HG03378 (cell line): ENCODE data around the gene TMEM255B.
"Not testable (repeated sequence)": the region's sequence is repeated elsewhere in the genome, so short reads cannot be mapped to it uniquely, and the experiment has no call there.

Experiments used
- ATAC-seq: cut with Tn5 transposase; IDR thresholded peaks from one replicate; pipeline ENCODE4 v1.9.1; 2021; ENCODE audit warnings: mild to moderate bottlenecking, moderate library complexity; ENCODE audit not compliant: unreplicated experiment

TMEM255B gene

GRCh38 chr13:113734099-113734825 is 24.8 kb upstream of the TMEM255B start:
- no peak for ATAC-seq

- no peak for ATAC-seq
Measured at GRCh38 chr13:113734826-113735125, 24.2 kb upstream of the TMEM255B start.

- ATAC-seq: no peak
Measured at GRCh38 chr13:113735194-113735593, 23.8 kb upstream of the TMEM255B start.

DNA sequence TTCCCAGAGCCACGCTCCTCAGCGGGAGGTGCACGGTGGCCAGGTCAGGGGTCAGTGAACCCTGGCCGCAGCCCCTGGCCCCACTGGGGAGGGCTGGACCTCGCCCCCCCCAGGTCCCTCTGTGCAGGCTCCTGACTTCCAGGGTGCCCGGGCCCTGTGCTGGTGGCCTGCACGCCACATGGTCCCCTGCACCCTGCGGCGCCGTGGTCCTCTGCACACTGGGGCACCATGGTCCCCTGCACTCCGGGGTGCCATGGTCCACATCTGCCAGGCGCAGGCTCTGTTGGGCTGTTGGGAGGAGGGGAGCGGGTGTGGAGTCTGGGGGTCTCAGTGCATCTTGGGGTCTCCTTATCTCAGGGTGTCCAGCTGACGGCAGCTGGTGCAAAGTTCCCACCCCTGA is 23.3 kb upstream of the TMEM255B start:
- no peak for ATAC-seq

DNA sequence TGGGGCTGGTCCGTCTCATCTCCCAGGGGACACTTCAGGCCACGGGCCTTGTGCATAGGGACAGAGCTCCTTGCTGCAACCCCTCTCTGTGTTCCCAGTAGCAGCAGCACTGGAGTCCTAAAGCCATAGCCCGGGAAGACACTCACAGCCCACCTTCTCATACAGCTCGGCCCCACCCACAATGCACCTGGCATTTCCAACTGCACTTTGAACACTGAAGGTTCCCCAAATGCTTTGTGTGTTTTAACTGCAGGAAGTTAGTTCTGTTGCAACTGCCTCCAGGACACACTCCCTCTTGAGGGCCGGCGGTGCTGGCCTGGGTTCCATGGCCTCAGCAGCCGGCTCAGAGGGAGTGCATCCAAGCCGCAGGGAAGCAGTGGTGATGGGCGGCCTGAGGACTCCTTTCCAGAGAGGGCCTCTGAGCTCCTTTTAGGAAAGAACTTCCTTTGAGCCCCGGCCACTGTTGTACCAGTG is 22.7 kb upstream of the TMEM255B start:
- no peak for ATAC-seq

- no peak for ATAC-seq
Measured at GRCh38 chr13:113737803-113738202, 21.2 kb upstream of the TMEM255B start.

GRCh38 chr13:113739527-113740285 is 19.3 kb upstream of the TMEM255B start:
- ATAC-seq: no peak

- no peak for ATAC-seq
Measured at GRCh38 chr13:113740286-113740556, 18.8 kb upstream of the TMEM255B start.

DNA sequence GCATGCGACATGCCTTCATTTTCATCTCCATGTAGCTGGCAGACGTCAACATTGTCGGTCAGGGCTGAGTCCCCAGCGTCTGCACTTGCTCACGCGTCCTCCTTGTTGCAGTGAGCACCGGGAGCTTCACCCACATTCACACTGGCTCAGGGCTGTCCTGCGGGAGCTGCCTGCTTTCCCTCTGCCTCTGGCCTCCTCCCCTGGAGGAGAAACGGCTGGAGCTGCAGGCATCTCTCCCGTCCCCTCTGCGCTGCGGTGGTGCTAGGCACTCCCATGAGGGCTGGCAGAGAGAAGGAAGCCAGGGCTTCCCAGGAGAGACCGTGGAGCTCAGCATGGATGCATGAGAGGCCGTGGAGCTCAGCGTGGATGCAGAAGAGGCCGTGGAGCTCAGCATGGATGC is 18.4 kb upstream of the TMEM255B start:
- no peak for ATAC-seq

- ATAC-seq: no peak
Measured at GRCh38 chr13:113741191-113741668, 17.8 kb upstream of the TMEM255B start.

DNA sequence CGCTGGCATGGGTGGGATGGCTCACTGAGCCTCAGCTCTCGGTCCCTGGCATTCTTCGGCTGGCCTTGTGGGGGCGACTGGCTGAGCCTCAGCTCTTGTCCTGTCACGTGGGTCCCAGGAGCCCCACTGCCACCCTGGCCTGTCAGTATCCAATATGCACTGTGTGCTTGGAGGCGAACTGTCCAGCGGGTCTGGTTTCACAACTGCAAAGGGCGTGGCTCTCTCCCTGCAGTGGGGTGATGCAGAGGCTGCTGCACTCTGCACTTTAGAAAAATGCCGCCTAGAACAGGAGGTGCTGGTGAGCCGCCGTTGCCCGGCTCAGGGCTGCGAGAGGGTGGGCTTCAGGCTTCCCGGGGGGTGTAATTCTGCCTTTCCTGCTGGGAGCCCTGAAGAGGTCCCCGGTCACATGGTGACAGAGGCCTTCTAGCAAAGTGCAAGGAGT is 17.0 kb upstream of the TMEM255B start:
- ATAC-seq: no peak

DNA sequence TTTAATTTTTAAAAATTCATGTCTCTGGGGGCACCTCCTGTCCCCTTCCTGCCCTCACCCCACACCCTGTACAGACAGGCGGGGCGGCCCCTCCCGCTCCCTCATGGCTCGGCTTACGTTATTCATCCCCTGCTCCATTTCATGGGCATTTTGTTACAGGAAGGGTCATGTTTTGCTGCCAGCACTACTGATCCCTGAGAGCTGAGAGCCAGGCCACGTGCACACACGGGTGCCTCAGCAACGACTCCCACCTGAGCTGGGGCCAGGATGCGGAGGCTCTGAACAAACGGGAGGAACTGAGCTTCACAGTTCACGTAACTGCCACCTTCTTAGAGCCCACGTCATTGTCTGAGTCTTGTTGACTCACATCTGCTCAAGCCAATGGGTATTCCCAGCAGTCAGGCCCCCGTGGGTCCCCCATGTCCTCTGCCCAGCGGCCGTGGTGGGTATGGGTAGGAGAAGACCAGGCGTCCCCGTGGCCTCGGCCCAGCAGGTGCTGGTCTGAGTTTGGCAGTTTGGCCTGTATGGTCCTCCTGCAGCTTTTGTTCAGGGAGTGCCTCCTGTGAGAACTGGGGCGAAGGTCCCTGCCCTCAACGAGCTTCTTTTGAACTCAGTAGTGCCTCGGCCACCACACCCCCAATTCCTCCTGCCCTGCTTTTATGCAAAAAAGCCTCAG is 16.4 kb upstream of the TMEM255B start:
- no peak for ATAC-seq

- ATAC-seq: no peak
Measured at GRCh38 chr13:113743366-113744195, 15.4 kb upstream of the TMEM255B start.

DNA sequence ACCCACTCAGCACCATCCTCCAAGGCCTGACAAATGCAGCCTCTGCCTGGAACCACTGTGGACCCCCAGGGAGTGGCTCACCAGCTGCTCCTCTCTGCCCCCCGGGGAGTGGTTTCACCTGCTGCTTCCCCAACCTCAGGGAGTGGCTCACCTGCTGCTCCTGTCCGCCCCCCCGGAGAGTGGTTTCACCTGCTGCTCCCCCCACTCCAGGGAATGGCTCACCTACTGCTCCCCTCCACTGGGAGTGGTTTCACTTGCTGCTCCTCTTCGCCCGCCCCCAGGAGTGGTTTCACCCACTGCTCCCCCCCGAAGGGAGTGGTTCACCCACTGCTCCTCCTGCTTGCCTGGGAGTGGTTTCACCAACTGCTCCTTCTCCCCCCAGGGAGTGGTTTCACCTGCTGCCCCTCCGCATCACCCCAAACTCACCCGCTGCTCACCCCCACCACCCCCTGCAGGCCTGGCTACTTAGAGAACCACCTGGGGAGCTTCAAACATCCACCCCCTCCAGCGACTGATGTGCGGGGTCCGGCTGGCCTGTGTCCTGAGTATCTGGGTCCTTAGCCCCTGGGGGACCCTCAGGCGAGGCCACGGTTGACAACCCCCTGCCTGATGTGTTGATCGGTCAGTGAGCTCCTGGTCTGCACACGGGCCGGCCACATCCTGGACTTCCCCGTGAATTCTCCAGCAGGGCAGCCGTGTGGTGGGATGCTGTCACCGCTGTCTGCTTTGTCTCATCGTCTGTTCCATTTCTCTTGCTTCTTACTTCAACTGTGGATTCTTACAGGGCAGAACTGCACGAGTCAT is 14.6 kb upstream of the TMEM255B start:
- ATAC-seq: no peak

GRCh38 chr13:113745059-113745458 is 14.0 kb upstream of the TMEM255B start:
- ATAC-seq: no peak

DNA sequence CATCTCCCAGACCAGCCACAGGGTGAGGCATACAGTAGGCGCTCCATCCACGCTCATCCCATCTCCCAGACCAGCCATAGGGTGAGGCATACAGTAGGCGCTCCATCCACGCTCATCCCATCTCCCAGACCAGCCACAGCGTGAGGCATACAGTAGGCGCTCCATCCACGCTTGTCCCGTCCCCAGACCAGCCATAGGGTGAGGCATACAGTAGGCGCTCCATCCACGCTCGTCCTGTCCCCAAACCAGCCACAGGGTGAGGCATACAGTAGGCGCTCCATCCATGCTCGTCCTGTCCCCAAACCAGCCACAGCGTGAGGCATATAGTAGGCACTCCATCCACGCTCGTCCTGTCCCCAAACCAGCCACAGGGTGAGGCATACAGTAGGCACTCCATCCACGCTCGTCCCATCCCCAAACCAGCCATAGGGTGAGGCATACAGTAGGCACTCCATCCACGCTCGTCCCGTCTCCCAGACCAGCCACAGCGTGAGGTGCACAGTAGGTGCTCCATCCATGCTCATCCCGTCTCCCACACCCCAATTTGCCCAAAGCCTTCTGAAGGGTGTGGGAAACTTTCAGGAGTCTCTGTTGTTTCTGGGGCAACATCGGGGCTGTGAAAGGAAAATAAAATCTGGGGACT is 13.4 kb upstream of the TMEM255B start:
- not testable (repeated sequence) for ATAC-seq

- no peak for ATAC-seq
Measured at GRCh38 chr13:113746143-113746525, 12.9 kb upstream of the TMEM255B start.

DNA sequence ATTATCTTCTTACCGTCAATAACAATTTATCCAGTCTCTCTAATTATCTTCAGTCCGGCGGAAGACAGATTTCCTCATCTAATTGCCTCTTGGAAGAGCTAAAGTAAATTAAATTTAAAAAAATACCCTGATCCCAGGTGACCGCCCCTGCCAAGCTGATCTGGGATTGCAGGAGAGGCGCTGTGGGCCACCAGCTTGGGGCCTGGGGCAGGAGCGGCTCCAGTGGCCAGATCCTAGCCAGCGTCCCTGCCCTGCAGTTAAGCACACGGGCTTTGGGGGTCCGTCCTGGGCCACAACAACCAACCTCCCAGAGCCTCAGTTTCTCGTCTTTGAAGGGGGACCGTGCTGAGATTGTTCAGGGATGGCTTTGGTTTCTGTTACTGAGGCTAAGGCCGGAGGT is 12.4 kb upstream of the TMEM255B start:
- no peak for ATAC-seq

GRCh38 chr13:113747291-113747833 is 11.7 kb upstream of the TMEM255B start:
- no peak for ATAC-seq
